ENCODE data around the gene SLC34A1. TPM values are rescaled to one million over a fixed set of nuclear protein-coding genes. Genes with fewer than 3 reads are reported as not detected.

The SLC34A1 gene
- total and polyA plus RNA-seq, 5 donors from 2014 or later: 0.20 TPM; not detected in 4

DNA sequence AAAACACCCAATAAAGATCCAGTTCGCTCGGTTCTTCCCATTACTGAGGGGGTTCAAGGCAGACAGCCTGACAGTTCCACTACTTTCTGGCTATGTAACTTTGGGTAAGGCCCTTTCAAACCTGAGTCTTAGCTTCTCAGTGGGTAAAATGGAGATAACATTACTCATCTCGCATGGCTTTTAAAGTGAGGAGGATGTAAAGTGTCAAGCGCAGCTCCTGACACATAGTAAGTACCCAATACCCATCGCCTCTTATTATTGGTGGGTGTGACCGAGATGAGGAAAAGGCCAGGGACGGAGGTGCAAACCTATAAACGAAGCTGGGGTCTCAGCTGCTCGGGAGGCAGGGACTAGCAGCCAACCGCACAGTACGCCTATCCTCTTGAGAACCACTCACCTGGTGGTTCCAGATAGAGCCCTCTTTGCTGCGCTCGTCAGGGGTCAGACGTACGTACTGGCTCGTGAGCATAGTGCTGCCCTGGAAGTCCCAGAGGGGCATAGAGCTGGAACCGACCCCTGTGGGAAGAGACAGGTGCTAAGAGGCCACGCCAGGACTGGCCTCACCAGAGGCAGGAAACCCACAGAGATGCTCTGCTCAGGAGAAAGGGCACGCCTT lies 33.4 kb upstream of the SLC34A1 start:
- Histone ChIP-seq H3K27me3 (ENCODE audit: control insufficient read depth, insufficient read depth, low read length) (no peaks in the 10 kb centered on the region), H3K9me3 (ENCODE audit: control insufficient read depth in 2 of 2, low read length in 2 of 2) (no peaks in the 10 kb centered on the region), H3K27ac (ENCODE audit: insufficient read depth, low read length, poor library complexity, severe bottlenecking) (peak overlapping the region; percentile 96), H3K4me1 (ENCODE audit: control insufficient read depth, insufficient read depth, low read length, poor library complexity, severe bottlenecking) (peaks cover 45% of the 10 kb centered on the region), H3K36me3 (ENCODE audit: control insufficient read depth, insufficient read depth, low read length) (peaks cover 27% of the 10 kb centered on the region), H3K4me3 (ENCODE audit: low read depth, low read length) (peak overlapping the region; percentile 93)
- peak overlapping the region; percentile 99 to 100 (median 99) for H3K27ac Mint-ChIP-seq
- H3K9me3 Mint-ChIP-seq: peaks cover 0 to 2% (median 0%) of the 10 kb centered on the region in 7 donors
- peaks cover 22 to 72% (median 43%) of the 10 kb centered on the region in 4 donors for H3K4me1 Mint-ChIP-seq
- peaks cover 10% of the 10 kb centered on the region for H3K36me3 Mint-ChIP-seq
- ATAC-seq (ENCODE audit: low read depth in 2 of 2) (no peak), DNase-seq (peak in 1 of 3 donors; percentile 20)
- peak overlapping the region; percentile 98 to 99 (median 99) for H3K4me3 Mint-ChIP-seq
- no peaks in the 10 kb centered on the region for H3K27me3 Mint-ChIP-seq

DNA sequence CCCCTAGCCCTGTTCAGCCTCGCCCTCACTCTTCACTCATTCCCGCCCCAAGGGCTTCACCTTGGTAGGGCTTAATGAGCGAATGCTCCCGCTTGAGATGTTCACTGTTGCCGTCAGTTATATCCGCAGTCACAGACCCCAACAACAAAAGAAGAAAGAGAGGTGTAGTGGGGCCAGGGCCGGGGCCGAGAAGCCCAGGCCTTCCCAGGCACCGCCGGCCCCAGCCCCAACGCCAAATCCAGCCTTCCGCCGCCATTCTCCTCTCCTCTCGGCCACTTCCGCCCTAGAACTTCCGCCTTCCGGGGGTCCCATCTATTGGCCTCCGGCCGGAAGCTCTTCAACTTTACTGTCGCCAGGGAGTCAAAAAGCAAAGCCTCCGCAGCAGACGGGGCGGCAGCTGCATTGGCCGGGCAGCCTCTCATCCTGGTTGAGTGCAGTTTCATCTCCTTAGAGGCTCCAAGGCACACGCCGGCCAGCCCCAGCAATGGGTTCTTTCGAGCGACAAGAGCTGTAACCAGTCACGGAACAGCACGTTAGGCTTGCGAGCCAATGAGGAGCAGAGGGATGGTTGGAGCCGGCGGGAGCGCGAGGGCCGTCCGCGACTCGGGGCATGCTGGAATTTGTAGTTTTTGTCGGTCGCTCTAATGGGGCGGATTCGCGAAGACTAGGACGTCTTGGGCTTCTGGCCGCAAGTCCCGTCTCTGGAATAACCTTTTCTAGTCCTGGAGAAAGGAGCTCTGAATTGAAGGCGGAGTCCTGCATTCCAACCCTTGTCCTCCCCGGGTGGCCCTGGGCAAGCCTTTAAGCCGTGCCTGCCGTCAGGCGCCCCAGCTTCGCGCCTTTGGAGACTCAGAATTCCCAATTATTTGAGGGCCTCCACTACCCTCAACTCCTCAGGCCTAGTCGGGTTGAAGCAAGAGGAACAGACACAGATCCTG lies 32.6 kb upstream of the SLC34A1 start, which contains the start of gene LMAN2:
TSS of gene LMAN2 (minus strand) at position 277 of the 938 bp plus-strand sequence. CDS start at position 256, 21 bp downstream.
- Mint-ChIP-seq H3K4me1 (peaks cover 21 to 74% (median 42%) of the 10 kb centered on the region in 4 donors), H3K27me3 (no peaks in the 10 kb centered on the region), H3K4me3 (peak within 1 kb of the TSS; percentile 98 to 99 (median 99)), H3K27ac (peak within 1 kb of the TSS; percentile 99 to 100 (median 99)), H3K36me3 (peaks cover 10% of the 10 kb centered on the region), H3K9me3 (peaks cover 0 to 2% (median 0%) of the 10 kb centered on the region in 7 donors)
- peak within 1 kb of the TSS; percentile 96 for H3K27ac ChIP-seq (ENCODE audit: insufficient read depth, low read length, poor library complexity, severe bottlenecking)
- no peaks in the 10 kb centered on the region for H3K9me3 ChIP-seq (ENCODE audit: control insufficient read depth in 2 of 2, low read length in 2 of 2)
- peak within 1 kb of the TSS; percentile 93 for H3K4me3 ChIP-seq (ENCODE audit: low read depth, low read length)
- no peaks in the 10 kb centered on the region for H3K27me3 ChIP-seq (ENCODE audit: control insufficient read depth, insufficient read depth, low read length)
- H3K36me3 ChIP-seq (ENCODE audit: control insufficient read depth, insufficient read depth, low read length): peaks cover 20% of the 10 kb centered on the region
- peaks cover 47% of the 10 kb centered on the region for H3K4me1 ChIP-seq (ENCODE audit: control insufficient read depth, insufficient read depth, low read length, poor library complexity, severe bottlenecking)
- ATAC-seq (ENCODE audit: low read depth in 2 of 2) (peak; percentile 99), DNase-seq (peak; percentile 86 to 98 (median 95))

DNA sequence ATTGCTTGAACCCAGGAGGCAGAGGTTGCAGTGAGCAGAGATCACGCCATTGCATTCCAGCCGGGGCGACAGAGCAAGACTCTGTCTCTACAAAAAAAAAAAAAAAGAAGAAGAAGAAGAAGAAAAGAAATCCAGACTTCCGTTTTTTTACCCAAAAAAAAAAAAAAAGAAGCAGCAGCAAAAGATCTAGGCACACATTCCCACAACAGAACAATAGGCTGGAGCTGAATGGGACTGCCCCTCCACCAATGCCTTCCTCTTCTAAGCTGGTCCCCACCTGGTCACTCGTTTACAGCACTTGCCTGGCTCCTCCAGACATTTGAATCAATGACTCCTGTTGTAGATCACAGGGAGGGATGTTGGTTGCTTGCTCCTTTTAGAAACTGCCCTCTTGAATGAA lies 31.1 kb upstream of the SLC34A1 start:
- no peak overlapping the region for H3K4me3 ChIP-seq (ENCODE audit: low read depth, low read length)
- peaks cover 21 to 74% (median 44%) of the 10 kb centered on the region in 4 donors for H3K4me1 Mint-ChIP-seq
- H3K27me3 Mint-ChIP-seq: no peaks in the 10 kb centered on the region
- peaks cover 7% of the 10 kb centered on the region for H3K36me3 ChIP-seq (ENCODE audit: control insufficient read depth, insufficient read depth, low read length)
- no peak for ATAC-seq (ENCODE audit: low read depth in 2 of 2)
- peaks cover 58% of the 10 kb centered on the region for H3K4me1 ChIP-seq (ENCODE audit: control insufficient read depth, insufficient read depth, low read length, poor library complexity, severe bottlenecking)
- H3K36me3 Mint-ChIP-seq: peaks cover 10% of the 10 kb centered on the region
- H3K27ac ChIP-seq (ENCODE audit: insufficient read depth, low read length, poor library complexity, severe bottlenecking): no peak overlapping the region
- H3K9me3 Mint-ChIP-seq: peaks cover 0 to 2% (median 0%) of the 10 kb centered on the region in 7 donors
- DNase-seq: no peak
- H3K27ac Mint-ChIP-seq: peak overlapping the region in 1 of 3 donors; percentile 74
- H3K27me3 ChIP-seq (ENCODE audit: control insufficient read depth, insufficient read depth, low read length): no peaks in the 10 kb centered on the region
- H3K9me3 ChIP-seq (ENCODE audit: control insufficient read depth in 2 of 2, low read length in 2 of 2): no peaks in the 10 kb centered on the region
- H3K4me3 Mint-ChIP-seq: peak overlapping the region in 2 of 4 donors; percentile 43 to 45

DNA sequence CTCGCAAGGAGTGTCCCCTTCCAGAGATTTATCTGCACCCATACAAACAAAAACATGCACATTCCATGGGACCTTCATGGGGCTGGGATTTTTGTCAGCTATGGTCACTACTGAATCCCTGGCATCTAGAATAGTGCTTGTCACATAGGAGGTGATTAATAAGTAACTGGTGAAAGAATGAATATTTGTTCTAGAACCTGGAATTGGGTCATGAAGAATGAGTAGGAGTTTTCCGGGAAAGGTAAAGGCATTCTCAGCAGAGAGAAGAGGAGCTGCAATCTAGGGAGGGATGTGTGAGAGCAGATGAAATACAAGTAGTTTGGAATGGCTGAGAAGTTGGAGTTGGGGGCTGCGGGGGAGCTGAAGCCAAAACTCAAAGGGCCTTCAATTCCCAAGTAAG lies 30.0 kb upstream of the SLC34A1 start:
- Histone ChIP-seq H3K4me3 (ENCODE audit: low read depth, low read length) (no peak overlapping the region), H3K27me3 (ENCODE audit: control insufficient read depth, insufficient read depth, low read length) (no peaks in the 10 kb centered on the region), H3K4me1 (ENCODE audit: control insufficient read depth, insufficient read depth, low read length, poor library complexity, severe bottlenecking) (peaks cover 63% of the 10 kb centered on the region), H3K36me3 (ENCODE audit: control insufficient read depth, insufficient read depth, low read length) (peaks cover 6% of the 10 kb centered on the region), H3K27ac (ENCODE audit: insufficient read depth, low read length, poor library complexity, severe bottlenecking) (no peak overlapping the region), H3K9me3 (ENCODE audit: control insufficient read depth in 2 of 2, low read length in 2 of 2) (no peaks in the 10 kb centered on the region)
- Mint-ChIP-seq H3K4me1 (peaks cover 21 to 78% (median 46%) of the 10 kb centered on the region in 4 donors), H3K27ac (peak overlapping the region in 1 of 3 donors; percentile 49), H3K36me3 (peaks cover 6% of the 10 kb centered on the region), H3K4me3 (peak overlapping the region in 1 of 4 donors; percentile 93), H3K27me3 (no peaks in the 10 kb centered on the region), H3K9me3 (peaks cover 0 to 2% (median 0%) of the 10 kb centered on the region in 7 donors)
- ATAC-seq (ENCODE audit: low read depth in 2 of 2): no peak
- DNase-seq: no peak

DNA sequence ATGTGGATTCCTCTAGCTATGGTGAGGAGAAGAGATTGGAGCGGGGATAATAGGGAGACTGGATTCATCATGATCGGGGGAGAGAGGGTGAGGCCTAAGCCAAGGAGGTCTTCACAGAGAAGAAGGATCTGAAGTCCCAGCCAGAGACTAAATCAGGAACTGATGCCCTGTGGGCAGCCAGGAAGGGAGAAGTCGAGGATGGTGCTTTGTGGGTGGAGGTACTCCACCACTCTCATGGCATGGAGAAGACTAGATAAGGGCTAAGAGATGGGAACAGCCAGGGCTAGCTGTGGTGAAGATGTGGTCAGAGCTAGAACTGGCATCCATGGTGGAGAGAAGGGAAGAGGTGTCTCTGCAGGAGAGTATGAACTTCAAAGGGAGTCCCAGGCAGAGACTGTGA lies 29.5 kb upstream of the SLC34A1 start:
- peaks cover 63% of the 10 kb centered on the region for H3K4me1 ChIP-seq (ENCODE audit: control insufficient read depth, insufficient read depth, low read length, poor library complexity, severe bottlenecking)
- Mint-ChIP-seq H3K27ac (peak overlapping the region in 1 of 3 donors; percentile 78), H3K36me3 (peaks cover 5% of the 10 kb centered on the region), H3K9me3 (peaks cover 0 to 2% (median 0%) of the 10 kb centered on the region in 7 donors), H3K4me3 (peak overlapping the region in 3 of 4 donors; percentile 10 to 93 (median 62)), H3K4me1 (peaks cover 21 to 78% (median 45%) of the 10 kb centered on the region in 4 donors), H3K27me3 (no peaks in the 10 kb centered on the region)
- ATAC-seq (ENCODE audit: low read depth in 2 of 2) (no peak), DNase-seq (no peak)
- no peak overlapping the region for H3K27ac ChIP-seq (ENCODE audit: insufficient read depth, low read length, poor library complexity, severe bottlenecking)
- peaks cover 2% of the 10 kb centered on the region for H3K36me3 ChIP-seq (ENCODE audit: control insufficient read depth, insufficient read depth, low read length)
- H3K27me3 ChIP-seq (ENCODE audit: control insufficient read depth, insufficient read depth, low read length): no peaks in the 10 kb centered on the region
- H3K9me3 ChIP-seq (ENCODE audit: control insufficient read depth in 2 of 2, low read length in 2 of 2): no peaks in the 10 kb centered on the region
- no peak overlapping the region for H3K4me3 ChIP-seq (ENCODE audit: low read depth, low read length)

DNA sequence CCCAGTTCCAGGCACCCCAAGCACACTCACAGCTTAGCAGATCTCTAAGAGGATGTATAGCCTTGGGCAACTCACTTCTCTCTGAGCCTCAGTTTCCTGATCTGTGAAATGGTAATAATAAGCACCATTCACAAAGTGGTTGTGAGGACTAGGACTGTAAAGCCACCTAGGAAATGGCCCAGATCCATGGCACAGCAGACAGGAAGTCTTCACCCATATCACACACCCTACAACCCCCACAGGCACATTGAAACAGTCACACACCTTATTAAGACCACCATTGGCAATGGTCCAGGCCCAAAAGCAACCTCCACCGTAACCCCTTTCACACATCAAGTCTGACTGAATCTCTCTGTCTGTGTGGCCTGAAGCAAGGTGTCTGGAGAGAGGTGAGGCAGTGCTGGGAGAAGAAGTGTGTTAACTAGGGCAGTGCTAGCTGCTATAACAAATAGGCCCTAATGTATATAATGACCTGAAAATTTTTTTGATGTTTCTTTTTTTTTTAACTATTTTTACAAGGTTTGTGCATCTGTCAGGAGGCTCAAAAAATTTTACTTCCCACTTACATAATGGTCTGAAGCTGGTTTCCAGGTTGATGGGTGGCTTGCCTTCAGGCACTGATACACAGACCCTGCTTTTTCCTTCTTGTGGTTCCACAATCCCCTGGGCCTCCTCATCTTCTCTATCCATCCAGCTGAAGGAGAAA lies 28.9 kb upstream of the SLC34A1 start:
- Histone ChIP-seq H3K4me1 (ENCODE audit: control insufficient read depth, insufficient read depth, low read length, poor library complexity, severe bottlenecking) (peaks cover 63% of the 10 kb centered on the region), H3K4me3 (ENCODE audit: low read depth, low read length) (no peak overlapping the region), H3K9me3 (ENCODE audit: control insufficient read depth in 2 of 2, low read length in 2 of 2) (no peaks in the 10 kb centered on the region), H3K36me3 (ENCODE audit: control insufficient read depth, insufficient read depth, low read length) (no peaks in the 10 kb centered on the region), H3K27ac (ENCODE audit: insufficient read depth, low read length, poor library complexity, severe bottlenecking) (no peak overlapping the region), H3K27me3 (ENCODE audit: control insufficient read depth, insufficient read depth, low read length) (no peaks in the 10 kb centered on the region)
- Mint-ChIP-seq H3K4me1 (peaks cover 21 to 78% (median 46%) of the 10 kb centered on the region in 4 donors), H3K27me3 (no peaks in the 10 kb centered on the region), H3K27ac (no peak overlapping the region), H3K36me3 (peaks cover 7% of the 10 kb centered on the region), H3K9me3 (peaks cover 0 to 2% (median 0%) of the 10 kb centered on the region in 7 donors), H3K4me3 (peak overlapping the region in 3 of 4 donors; percentile 36 to 93 (median 58))
- DNase-seq (no peak), ATAC-seq (ENCODE audit: low read depth in 2 of 2) (no peak)

DNA sequence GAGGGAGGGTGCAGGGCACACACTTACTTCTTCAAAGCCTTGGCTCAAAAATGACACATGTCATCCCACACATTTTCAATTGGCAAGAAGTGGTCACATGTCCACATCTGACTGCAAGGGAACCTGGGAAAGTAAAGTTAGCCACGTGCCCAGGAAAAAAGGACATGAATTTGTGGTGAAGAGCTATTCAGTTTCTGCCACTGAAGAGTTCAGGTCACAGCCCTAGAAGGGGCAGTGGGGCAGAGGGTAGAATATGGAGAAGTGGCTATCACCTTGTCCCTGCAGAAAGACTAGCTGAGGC lies 28.4 kb upstream of the SLC34A1 start:
- peak overlapping the region in 3 of 4 donors; percentile 36 to 93 (median 58) for H3K4me3 Mint-ChIP-seq
- peak overlapping the region in 1 of 3 donors; percentile 36 for H3K27ac Mint-ChIP-seq
- no peaks in the 10 kb centered on the region for H3K9me3 ChIP-seq (ENCODE audit: control insufficient read depth in 2 of 2, low read length in 2 of 2)

More for the DNA sequence above, 28.4 kb upstream of the SLC34A1 start:
- Histone ChIP-seq H3K27ac (ENCODE audit: insufficient read depth, low read length, poor library complexity, severe bottlenecking) (no peak overlapping the region), H3K27me3 (ENCODE audit: control insufficient read depth, insufficient read depth, low read length) (no peaks in the 10 kb centered on the region), H3K4me3 (ENCODE audit: low read depth, low read length) (no peak overlapping the region), H3K4me1 (ENCODE audit: control insufficient read depth, insufficient read depth, low read length, poor library complexity, severe bottlenecking) (peaks cover 63% of the 10 kb centered on the region), H3K36me3 (ENCODE audit: control insufficient read depth, insufficient read depth, low read length) (no peaks in the 10 kb centered on the region)
- Mint-ChIP-seq H3K36me3 (peaks cover 7% of the 10 kb centered on the region), H3K9me3 (peaks cover 0 to 2% (median 0%) of the 10 kb centered on the region in 7 donors), H3K27me3 (no peaks in the 10 kb centered on the region), H3K4me1 (peaks cover 21 to 77% (median 43%) of the 10 kb centered on the region in 4 donors)
- no peak for ATAC-seq (ENCODE audit: low read depth in 2 of 2)
- DNase-seq: no peak
